Stimulated activated CD4-positive, alpha-beta T cell treated with anti-CD3 and anti-CD28 coated beads, Interleukin-2, amount 100 ng/mL, for 48 hours (primary cell): ENCODE data around the gene MAP3K4.
A peak's percentile ranks its signal among the peaks of the same experiment; 100 is the strongest.

Source experiments
- DNase-seq, 2 donors: peaks; one replicate each; pipeline ENCODE4 v3.0.0-alpha.2; 2020

The MAP3K4 gene

GRCh38 chr6:161041274-161041673 lies 49.7 kb downstream of the MAP3K4 start:
- no peak for DNase-seq

GRCh38 chr6:161044335-161044734 lies 52.8 kb downstream of the MAP3K4 start:
- DNase-seq = no peak

DNA sequence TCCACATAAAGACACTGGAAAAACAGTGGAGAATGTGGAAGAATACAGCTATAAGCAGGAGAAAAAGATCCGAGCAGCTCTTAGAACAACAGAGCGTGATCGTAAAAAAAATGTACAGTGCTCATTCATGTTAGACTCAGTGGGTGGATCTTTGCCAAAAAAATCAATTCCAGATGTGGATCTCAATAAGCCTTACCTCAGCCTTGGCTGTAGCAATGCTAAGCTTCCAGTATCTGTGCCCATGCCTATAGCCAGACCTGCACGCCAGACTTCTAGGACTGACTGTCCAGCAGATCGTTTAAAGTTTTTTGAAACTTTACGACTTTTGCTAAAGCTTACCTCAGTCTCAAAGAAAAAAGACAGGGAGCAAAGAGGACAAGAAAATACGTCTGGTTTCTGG lies 57.1 kb downstream of the MAP3K4 start:
- no peak for DNase-seq

GRCh38 chr6:161050134-161050765 lies 58.7 kb downstream of the MAP3K4 start:
- DNase-seq = no peak

GRCh38 chr6:161053103-161053502 lies 61.5 kb downstream of the MAP3K4 start:
- no peak for DNase-seq

DNA sequence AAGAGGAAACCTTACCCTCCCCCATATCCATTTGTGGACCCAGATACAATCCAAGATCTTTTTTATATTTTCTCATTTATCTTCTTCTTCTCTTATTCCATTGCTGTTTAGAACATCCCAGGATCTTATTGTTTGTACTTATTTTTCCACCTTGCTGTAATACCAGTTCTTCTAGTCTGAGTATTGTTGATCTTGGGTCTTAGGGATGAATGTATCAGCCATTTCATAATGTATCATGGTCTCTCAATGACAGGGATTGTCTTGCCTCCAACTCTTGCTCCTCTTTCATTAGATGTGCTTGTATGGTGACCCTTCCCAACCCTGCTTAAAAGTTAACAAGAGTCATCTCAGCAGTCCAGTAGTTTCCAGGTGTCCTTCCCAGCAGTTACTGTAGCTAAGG lies 63.3 kb downstream of the MAP3K4 start:
- no peak for DNase-seq

- no peak for DNase-seq
Measured at GRCh38 chr6:161056451-161056850, 64.9 kb downstream of the MAP3K4 start.

DNA sequence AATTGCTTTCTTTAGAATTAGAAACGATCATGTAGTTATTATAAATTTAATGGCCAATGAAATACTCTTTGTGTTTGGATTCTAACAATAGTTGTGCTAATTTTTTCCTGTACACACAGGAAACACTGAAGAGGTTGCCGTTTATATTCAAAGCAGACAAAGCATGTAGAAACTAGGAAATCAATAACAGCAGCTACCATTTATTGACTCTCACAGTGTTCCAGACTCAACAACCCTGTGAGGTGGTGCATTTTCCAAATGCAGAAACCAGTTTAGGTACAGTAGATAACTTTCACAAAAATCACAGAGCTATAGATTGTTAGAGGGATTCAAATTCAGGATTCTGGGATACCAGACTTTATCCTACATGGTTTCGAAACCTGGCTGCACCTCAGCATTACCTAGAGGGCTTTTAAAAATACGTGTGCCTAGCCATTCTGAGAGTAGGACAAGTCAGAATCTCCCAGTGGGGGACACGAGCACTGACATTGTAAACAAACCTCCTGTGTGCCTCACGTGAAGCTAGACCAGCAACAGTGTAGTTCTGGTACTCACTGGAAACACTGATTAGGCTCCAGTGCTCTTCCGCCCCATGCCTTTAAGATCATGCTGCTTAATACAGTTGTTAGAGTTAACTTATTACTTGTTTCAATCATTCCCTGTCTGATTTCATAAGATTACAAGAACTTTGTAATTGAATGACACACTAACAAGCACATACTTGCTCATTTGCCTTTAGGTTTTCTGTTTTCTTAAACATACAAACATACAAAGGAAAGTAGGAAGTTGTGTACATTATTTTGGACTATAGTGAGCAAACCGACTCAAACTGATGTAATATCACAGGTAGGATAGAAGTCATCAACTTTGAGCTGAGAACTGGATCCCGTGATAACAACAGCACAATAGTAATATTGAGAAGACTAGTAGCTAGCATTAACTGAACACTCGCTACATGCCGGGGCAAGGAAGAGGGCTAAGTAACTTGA lies 65.8 kb downstream of the MAP3K4 start:
- no peak for DNase-seq

DNA sequence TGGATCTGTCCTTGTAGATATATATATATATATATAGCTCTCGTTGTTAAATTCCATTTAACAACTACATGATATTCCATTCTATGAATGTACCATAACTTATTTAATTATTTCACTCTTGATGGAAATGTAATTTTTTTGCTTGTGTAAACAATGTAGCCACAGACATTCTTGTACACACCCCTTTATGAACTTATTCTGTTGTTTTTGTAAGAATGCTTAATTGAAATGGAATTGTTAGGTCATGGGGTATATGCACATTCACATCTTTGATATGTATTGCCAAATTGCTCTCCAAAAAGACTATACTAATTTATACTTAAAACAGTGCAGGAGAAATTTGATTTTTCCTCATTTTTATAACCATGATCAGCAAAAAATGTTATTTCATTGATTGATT lies 67.2 kb downstream of the MAP3K4 start:
- DNase-seq = no peak

GRCh38 chr6:161061576-161061975 lies 70.0 kb downstream of the MAP3K4 start:
- DNase-seq = no peak

- no peak for DNase-seq
Measured at GRCh38 chr6:161064915-161065314, 73.3 kb downstream of the MAP3K4 start.

GRCh38 chr6:161066511-161066910 lies 74.9 kb downstream of the MAP3K4 start:
- DNase-seq = no peak

GRCh38 chr6:161067749-161068148 lies 76.2 kb downstream of the MAP3K4 start:
- DNase-seq = no peak

- DNase-seq = no peak
Measured at GRCh38 chr6:161068321-161068741, 76.8 kb downstream of the MAP3K4 start.

GRCh38 chr6:161073930-161074329 lies 82.4 kb downstream of the MAP3K4 start:
- no peak for DNase-seq

DNA sequence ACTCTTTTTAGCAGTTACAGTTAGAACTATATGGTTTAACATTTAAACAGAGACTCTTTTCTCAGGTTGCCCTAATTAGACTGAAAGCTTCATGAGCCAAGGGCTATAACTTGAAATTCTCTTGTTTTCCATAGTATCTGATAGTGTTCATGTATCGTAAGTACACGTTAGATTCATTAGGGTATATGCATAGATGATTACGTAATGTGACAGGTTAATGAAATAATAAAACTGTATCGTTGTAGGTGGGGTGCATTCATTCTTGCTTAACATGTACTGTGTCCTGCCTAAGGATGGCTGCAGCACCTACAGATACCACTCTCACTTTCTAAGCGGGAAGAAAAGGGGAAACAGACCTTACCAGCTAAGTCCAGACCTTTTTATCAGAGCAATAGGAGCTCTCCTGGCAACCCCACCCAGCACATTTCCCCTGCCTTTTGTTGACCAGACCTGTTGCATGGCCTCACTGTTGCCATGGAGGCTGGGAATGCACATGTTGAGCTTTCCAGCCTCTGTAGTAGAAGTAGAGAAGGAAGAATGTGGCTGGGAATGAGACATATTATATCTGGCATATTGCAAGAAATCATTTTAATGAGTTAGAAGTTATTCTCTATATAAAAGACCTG lies 83.0 kb downstream of the MAP3K4 start:
- DNase-seq = no peak

DNA sequence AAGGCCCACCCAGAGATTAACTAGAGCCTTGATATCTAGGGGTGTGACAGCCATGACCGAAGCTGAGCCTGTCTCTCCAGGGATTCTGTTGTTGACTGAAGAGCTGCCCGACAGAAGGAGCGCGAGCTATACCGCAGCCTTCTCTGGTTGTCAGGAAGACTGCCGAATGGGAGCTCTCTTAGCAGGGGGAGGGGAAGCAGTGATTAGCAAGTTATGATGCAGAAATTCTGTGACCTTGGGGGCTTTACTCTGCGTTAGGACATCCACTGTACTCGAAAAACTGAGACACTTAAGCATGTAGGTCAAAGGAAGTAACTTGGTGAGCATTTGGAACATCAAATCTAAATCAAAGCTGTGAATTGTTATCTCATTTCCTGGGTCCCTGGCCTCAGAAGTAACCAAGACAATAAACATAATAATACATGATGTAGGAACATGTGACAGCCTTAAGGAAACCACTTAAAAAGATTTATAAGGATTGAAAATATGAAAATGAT lies 84.7 kb downstream of the MAP3K4 start:
- DNase-seq = no peak

GRCh38 chr6:161079566-161080262 lies 88.1 kb downstream of the MAP3K4 start:
- DNase-seq = peak; percentile 42 to 54

- DNase-seq = no peak
Measured at GRCh38 chr6:161080263-161080970, 88.8 kb downstream of the MAP3K4 start.

DNA sequence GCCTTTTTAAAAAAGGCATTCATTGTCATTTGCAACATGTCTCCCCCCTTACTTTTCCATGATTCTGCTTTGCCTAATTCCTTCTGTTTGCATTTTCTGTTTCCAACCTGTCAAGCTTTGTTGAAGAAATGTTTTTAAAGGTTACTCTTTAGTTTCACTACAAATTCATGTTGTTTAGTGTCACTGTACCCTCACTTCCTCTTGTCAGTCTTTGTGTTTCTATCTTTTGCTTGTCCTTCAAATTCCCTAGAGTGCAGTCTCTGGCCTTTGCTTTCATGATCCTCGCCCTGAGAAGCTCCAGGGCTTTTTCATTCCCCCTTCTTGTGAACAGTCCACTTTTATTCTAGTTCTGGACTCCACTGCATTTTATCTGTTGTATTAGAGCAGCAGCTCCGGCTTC lies 90.6 kb downstream of the MAP3K4 start:
- no peak for DNase-seq

- no peak for DNase-seq
Measured at GRCh38 chr6:161085246-161085645, 93.7 kb downstream of the MAP3K4 start.

- no peak for DNase-seq
Measured at GRCh38 chr6:161088676-161089328, 97.2 kb downstream of the MAP3K4 start.
